Measurements from ENCODE around the gene STAB2. TPM values are rescaled to one million over a fixed set of nuclear protein-coding genes. Genes with fewer than 3 reads are reported as not detected.

Gene STAB2
- total and polyA plus RNA-seq, 4 donors: 0.10 to 1.5 (median 0.58) TPM

DNA sequence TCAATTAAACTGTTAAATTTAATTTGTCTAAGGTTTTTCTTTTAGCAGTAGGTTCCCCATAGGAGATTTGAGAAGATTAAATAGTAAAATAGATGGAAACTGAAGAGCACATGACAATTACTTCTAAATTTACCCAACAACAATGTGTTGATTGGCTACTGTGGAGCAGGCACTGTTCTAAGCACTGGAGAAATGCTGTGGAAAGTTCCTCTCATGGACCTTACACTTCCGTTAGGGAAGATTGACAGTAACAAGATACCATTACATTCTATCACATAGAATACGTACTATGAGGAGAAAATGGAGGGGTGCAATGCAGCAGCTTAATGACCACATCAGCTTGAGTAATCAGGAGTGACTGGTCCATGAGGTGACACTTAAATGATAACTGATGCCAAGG lies 8.1 kb upstream of the STAB2 start:
- Histone ChIP-seq H3K27me3 (ENCODE audit: control insufficient read depth, insufficient read depth, low read length) (no peaks in the 10 kb centered on the region), H3K9me3 (ENCODE audit: control insufficient read depth, insufficient read depth, low read length) (no peaks in the 10 kb centered on the region), H3K27ac (ENCODE audit: low read depth, low read length) (no peak overlapping the region), H3K4me3 (ENCODE audit: low read depth, low read length) (no peak overlapping the region), H3K36me3 (ENCODE audit: control insufficient read depth, insufficient read depth, low read length) (no peaks in the 10 kb centered on the region), H3K4me1 (ENCODE audit: control insufficient read depth, insufficient read depth, low read length) (peaks cover 5% of the 10 kb centered on the region)
- no peak for DNase-seq (ENCODE audit: low read depth in 4 of 6, low spot score in 6 of 6)
- no CpG with 5 or more reads among the region's 2 CpGs for WGBS (ENCODE audit: insufficient coverage)

GRCh38 chr12:103580026-103580425 lies 7.0 kb upstream of the STAB2 start:
- 57% methylated on average over 1 of the region's 1 CpG for WGBS (ENCODE audit: insufficient coverage)
- H3K27ac ChIP-seq (ENCODE audit: low read depth, low read length): no peak overlapping the region
- H3K4me1 ChIP-seq (ENCODE audit: control insufficient read depth, insufficient read depth, low read length): peaks cover 5% of the 10 kb centered on the region
- no peaks in the 10 kb centered on the region for H3K27me3 ChIP-seq (ENCODE audit: control insufficient read depth, insufficient read depth, low read length)
- no peak for DNase-seq (ENCODE audit: low read depth in 4 of 6, low spot score in 6 of 6)
- no peak overlapping the region for H3K4me3 ChIP-seq (ENCODE audit: low read depth, low read length)
- no peaks in the 10 kb centered on the region for H3K36me3 ChIP-seq (ENCODE audit: control insufficient read depth, insufficient read depth, low read length)
- no peaks in the 10 kb centered on the region for H3K9me3 ChIP-seq (ENCODE audit: control insufficient read depth, insufficient read depth, low read length)

- Histone ChIP-seq H3K27ac (ENCODE audit: low read depth, low read length) (no peak overlapping the region), H3K9me3 (ENCODE audit: control insufficient read depth, insufficient read depth, low read length) (no peaks in the 10 kb centered on the region), H3K27me3 (ENCODE audit: control insufficient read depth, insufficient read depth, low read length) (no peaks in the 10 kb centered on the region), H3K4me3 (ENCODE audit: low read depth, low read length) (no peak overlapping the region), H3K36me3 (ENCODE audit: control insufficient read depth, insufficient read depth, low read length) (no peaks in the 10 kb centered on the region), H3K4me1 (ENCODE audit: control insufficient read depth, insufficient read depth, low read length) (no peaks in the 10 kb centered on the region)
- DNase-seq (ENCODE audit: low read depth in 4 of 6, low spot score in 6 of 6): peak in 1 of 6 donors; percentile 4
- no CpG with 5 or more reads among the region's 1 CpG for WGBS (ENCODE audit: insufficient coverage)
Measured at GRCh38 chr12:103583008-103583407, 4.1 kb upstream of the STAB2 start.

- Histone ChIP-seq H3K4me3 (ENCODE audit: low read depth, low read length) (no peak overlapping the region), H3K27me3 (ENCODE audit: control insufficient read depth, insufficient read depth, low read length) (no peaks in the 10 kb centered on the region), H3K36me3 (ENCODE audit: control insufficient read depth, insufficient read depth, low read length) (no peaks in the 10 kb centered on the region), H3K9me3 (ENCODE audit: control insufficient read depth, insufficient read depth, low read length) (no peaks in the 10 kb centered on the region), H3K27ac (ENCODE audit: low read depth, low read length) (no peak overlapping the region), H3K4me1 (ENCODE audit: control insufficient read depth, insufficient read depth, low read length) (no peaks in the 10 kb centered on the region)
- no peak for DNase-seq (ENCODE audit: low read depth in 4 of 6, low spot score in 6 of 6)
- WGBS (ENCODE audit: insufficient coverage): no CpG with 5 or more reads among the region's 1 CpG
Measured at GRCh38 chr12:103586132-103586531, 941 bp upstream of the STAB2 start.

DNA sequence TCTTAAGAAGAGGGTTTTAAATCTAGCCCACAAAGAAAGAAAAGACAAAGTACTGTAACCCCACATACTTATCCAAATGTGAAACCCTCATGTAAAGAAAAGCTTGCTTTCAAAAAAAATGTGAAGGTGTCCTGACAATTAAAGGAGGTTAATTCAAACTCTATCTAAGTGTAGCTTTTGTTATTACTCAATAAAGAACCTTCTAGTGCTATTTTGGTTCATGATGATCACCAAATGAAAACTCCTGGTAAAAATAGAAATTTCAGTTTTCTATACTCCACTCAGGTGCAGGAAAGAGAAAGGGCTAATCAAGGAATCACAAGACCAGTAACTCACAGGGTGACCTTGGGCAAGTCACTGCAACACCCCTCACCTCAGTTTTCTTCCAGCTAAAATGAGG lies 1.6 kb downstream of the STAB2 start:
- no peaks in the 10 kb centered on the region for H3K4me1 ChIP-seq (ENCODE audit: control insufficient read depth, insufficient read depth, low read length)
- no peak overlapping the region for H3K27ac ChIP-seq (ENCODE audit: low read depth, low read length)
- no peaks in the 10 kb centered on the region for H3K27me3 ChIP-seq (ENCODE audit: control insufficient read depth, insufficient read depth, low read length)
- no peaks in the 10 kb centered on the region for H3K36me3 ChIP-seq (ENCODE audit: control insufficient read depth, insufficient read depth, low read length)
- H3K4me3 ChIP-seq (ENCODE audit: low read depth, low read length): no peak overlapping the region
- DNase-seq (ENCODE audit: low read depth in 4 of 6, low spot score in 6 of 6): no peak
- no peaks in the 10 kb centered on the region for H3K9me3 ChIP-seq (ENCODE audit: control insufficient read depth, insufficient read depth, low read length)

DNA sequence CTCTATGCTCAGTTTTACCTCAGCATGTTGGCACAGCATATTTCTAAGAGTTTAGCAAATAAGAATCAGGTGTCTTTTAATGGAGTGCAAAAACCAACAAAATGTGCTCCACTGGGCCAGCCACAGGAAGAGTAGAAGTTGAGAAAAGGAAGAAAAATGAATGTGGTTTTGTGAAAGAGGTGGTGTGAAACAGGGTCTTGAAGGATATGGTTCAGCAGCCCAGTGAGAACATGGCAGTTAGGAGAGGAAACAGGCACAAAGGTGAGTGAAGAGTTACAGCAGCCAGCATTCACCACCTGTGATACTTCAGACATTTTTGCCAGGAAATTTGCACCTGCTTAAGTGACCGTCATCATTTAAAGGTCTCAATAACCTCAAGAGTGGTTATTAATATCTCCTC lies 2.4 kb downstream of the STAB2 start:
- WGBS (ENCODE audit: insufficient coverage): no CpG with 5 or more reads among the region's 1 CpG
- no peak for DNase-seq (ENCODE audit: low read depth in 4 of 6, low spot score in 6 of 6)
- Histone ChIP-seq H3K9me3 (ENCODE audit: control insufficient read depth, insufficient read depth, low read length) (no peaks in the 10 kb centered on the region), H3K27ac (ENCODE audit: low read depth, low read length) (no peak overlapping the region), H3K4me3 (ENCODE audit: low read depth, low read length) (no peak overlapping the region), H3K4me1 (ENCODE audit: control insufficient read depth, insufficient read depth, low read length) (no peaks in the 10 kb centered on the region), H3K36me3 (ENCODE audit: control insufficient read depth, insufficient read depth, low read length) (no peaks in the 10 kb centered on the region), H3K27me3 (ENCODE audit: control insufficient read depth, insufficient read depth, low read length) (no peaks in the 10 kb centered on the region)

DNA sequence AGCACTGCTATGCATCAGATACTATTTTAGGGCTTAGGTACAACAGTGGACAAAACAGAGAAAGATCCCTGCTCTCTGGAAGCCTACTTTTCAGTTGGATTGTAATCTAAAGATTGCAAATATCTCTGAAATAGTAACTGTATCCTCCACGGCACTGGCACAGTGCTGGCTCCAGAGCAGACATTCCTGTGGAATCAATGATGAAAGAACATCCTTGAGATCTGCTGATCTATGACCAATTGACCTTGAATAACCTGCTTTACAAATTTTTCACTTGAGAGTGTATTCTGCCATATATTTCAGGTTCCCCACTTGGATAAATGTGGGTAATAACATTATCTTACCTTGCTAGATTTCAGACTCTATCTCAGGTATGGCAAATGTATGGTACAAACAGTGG lies 3.2 kb downstream of the STAB2 start:
- H3K4me3 ChIP-seq (ENCODE audit: low read depth, low read length): no peak overlapping the region
- DNase-seq (ENCODE audit: low read depth in 4 of 6, low spot score in 6 of 6): no peak
- H3K36me3 ChIP-seq (ENCODE audit: control insufficient read depth, insufficient read depth, low read length): no peaks in the 10 kb centered on the region
- H3K27ac ChIP-seq (ENCODE audit: low read depth, low read length): no peak overlapping the region
- H3K4me1 ChIP-seq (ENCODE audit: control insufficient read depth, insufficient read depth, low read length): no peaks in the 10 kb centered on the region
- no peaks in the 10 kb centered on the region for H3K9me3 ChIP-seq (ENCODE audit: control insufficient read depth, insufficient read depth, low read length)
- no peaks in the 10 kb centered on the region for H3K27me3 ChIP-seq (ENCODE audit: control insufficient read depth, insufficient read depth, low read length)
- no CpG with 5 or more reads among the region's 1 CpG for WGBS (ENCODE audit: insufficient coverage)

- Histone ChIP-seq H3K27me3 (ENCODE audit: control insufficient read depth, insufficient read depth, low read length) (no peaks in the 10 kb centered on the region), H3K9me3 (ENCODE audit: control insufficient read depth, insufficient read depth, low read length) (no peaks in the 10 kb centered on the region), H3K36me3 (ENCODE audit: control insufficient read depth, insufficient read depth, low read length) (no peaks in the 10 kb centered on the region), H3K4me3 (ENCODE audit: low read depth, low read length) (no peak overlapping the region), H3K27ac (ENCODE audit: low read depth, low read length) (no peak overlapping the region), H3K4me1 (ENCODE audit: control insufficient read depth, insufficient read depth, low read length) (no peaks in the 10 kb centered on the region)
- 100% methylated on average over 2 of the region's 4 CpGs for WGBS (ENCODE audit: insufficient coverage)
- no peak for DNase-seq (ENCODE audit: low read depth in 4 of 6, low spot score in 6 of 6)
Measured at GRCh38 chr12:103596981-103597380, 9.9 kb downstream of the STAB2 start.

GRCh38 chr12:103599274-103599673 lies 12.2 kb downstream of the STAB2 start:
- H3K4me3 ChIP-seq (ENCODE audit: low read depth, low read length): no peak overlapping the region
- H3K36me3 ChIP-seq (ENCODE audit: control insufficient read depth, insufficient read depth, low read length): no peaks in the 10 kb centered on the region
- no peaks in the 10 kb centered on the region for H3K27me3 ChIP-seq (ENCODE audit: control insufficient read depth, insufficient read depth, low read length)
- no peak for DNase-seq (ENCODE audit: low read depth in 4 of 6, low spot score in 6 of 6)
- no peak overlapping the region for H3K27ac ChIP-seq (ENCODE audit: low read depth, low read length)
- H3K4me1 ChIP-seq (ENCODE audit: control insufficient read depth, insufficient read depth, low read length): no peaks in the 10 kb centered on the region
- no peaks in the 10 kb centered on the region for H3K9me3 ChIP-seq (ENCODE audit: control insufficient read depth, insufficient read depth, low read length)

GRCh38 chr12:103600967-103601728 lies 14.1 kb downstream of the STAB2 start:
- no peaks in the 10 kb centered on the region for H3K36me3 ChIP-seq (ENCODE audit: control insufficient read depth, insufficient read depth, low read length)
- no peak for DNase-seq (ENCODE audit: low read depth in 4 of 6, low spot score in 6 of 6)
- no peak overlapping the region for H3K4me3 ChIP-seq (ENCODE audit: low read depth, low read length)
- H3K9me3 ChIP-seq (ENCODE audit: control insufficient read depth, insufficient read depth, low read length): peaks cover 2% of the 10 kb centered on the region
- H3K4me1 ChIP-seq (ENCODE audit: control insufficient read depth, insufficient read depth, low read length): no peaks in the 10 kb centered on the region
- no peaks in the 10 kb centered on the region for H3K27me3 ChIP-seq (ENCODE audit: control insufficient read depth, insufficient read depth, low read length)
- WGBS (ENCODE audit: insufficient coverage): 98% methylated on average over 6 of the region's 10 CpGs
- H3K27ac ChIP-seq (ENCODE audit: low read depth, low read length): no peak overlapping the region

All from spinal cord (tissue), 10 donors.